AG09309 (cell line): Measurements from ENCODE around the gene EDIL3.

Experiments used
- DNase-seq: peaks from one replicate; pipeline ENCODE4 v3.0.0-alpha.2; 2010; ENCODE audit warnings: low read depth
- H3K4me3 ChIP-seq: 2 replicates; pipeline ENCODE4 v1.5.1; 2011; ENCODE audit warnings: mild to moderate bottlenecking, low read depth, low read length, moderate library complexity; ENCODE audit not compliant: control insufficient read depth
- TF ChIP-seq, protein P1 (sequence below): IDR thresholded peaks from 2 replicates; pipeline ENCODE4 v1.5.1; 2011; ENCODE audit warnings: mild to moderate bottlenecking, low read depth, low read length, inconsistent platforms; ENCODE audit not compliant: insufficient read depth, control insufficient read depth; ENCODE audit errors: missing control alignments

The EDIL3 gene

DNA sequence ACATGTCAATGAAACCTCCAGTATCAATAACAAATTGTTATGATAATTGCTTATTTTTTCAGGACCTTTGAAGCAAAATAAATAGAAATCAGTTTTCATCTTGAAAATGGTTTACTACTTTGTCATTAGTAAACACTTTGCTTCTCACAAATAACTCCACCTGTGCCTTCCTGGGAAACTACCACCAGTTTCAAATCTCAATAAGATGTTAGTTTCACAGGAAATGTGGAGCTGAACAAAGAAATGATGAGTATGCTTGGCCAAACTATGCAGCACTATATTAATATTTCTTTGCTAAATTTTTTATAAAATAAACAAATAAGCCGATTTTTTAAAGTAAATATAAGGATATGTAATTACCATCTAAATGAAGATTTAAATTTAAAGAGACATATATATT, 442.5 kb downstream of the EDIL3 start:
- DNase-seq = no peak
- TF ChIP-seq, protein P1, sequence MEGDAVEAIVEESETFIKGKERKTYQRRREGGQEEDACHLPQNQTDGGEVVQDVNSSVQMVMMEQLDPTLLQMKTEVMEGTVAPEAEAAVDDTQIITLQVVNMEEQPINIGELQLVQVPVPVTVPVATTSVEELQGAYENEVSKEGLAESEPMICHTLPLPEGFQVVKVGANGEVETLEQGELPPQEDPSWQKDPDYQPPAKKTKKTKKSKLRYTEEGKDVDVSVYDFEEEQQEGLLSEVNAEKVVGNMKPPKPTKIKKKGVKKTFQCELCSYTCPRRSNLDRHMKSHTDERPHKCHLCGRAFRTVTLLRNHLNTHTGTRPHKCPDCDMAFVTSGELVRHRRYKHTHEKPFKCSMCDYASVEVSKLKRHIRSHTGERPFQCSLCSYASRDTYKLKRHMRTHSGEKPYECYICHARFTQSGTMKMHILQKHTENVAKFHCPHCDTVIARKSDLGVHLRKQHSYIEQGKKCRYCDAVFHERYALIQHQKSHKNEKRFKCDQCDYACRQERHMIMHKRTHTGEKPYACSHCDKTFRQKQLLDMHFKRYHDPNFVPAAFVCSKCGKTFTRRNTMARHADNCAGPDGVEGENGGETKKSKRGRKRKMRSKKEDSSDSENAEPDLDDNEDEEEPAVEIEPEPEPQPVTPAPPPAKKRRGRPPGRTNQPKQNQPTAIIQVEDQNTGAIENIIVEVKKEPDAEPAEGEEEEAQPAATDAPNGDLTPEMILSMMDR = no peak
- H3K4me3 ChIP-seq = no peak overlapping the region

DNA sequence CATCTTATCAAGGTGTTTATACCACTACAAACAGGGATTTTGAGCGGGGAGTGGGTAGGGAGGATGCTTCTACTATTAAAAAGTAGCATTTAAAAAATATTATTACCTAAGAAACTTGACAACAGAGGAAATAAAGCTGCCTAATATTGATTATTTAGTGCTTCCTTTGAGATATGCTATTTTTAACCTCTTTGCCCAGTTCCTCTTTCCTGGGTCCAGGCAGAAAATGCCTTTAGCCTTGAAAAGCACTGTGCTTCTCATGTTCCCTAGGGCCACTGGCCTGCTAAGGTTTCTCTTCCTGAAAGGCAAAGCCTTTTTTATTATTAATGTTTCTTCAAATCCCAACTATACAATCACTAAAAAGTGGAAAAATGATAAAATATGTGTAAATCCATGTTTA, 446.8 kb downstream of the EDIL3 start:
- TF ChIP-seq, protein P1 = no peak
- no peak overlapping the region for H3K4me3 ChIP-seq
- DNase-seq = no peak

DNA sequence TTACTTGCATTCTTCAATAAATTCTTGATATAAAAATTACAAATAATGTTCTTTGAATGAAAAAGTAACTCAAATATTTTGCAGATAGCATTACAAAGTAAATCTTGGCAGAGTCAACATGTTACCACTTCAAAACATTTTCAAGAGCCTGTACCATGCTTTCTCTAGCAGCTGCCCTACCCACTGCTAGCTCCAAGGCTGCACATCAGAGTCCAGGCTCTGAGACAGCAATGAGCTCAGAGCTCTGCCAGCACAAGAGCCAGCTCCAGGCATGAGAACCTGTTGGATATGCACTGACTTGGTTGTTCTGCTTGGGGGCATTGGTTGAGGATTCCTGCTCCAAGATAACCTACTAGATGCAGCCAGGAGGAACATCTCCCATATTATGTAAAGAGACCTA, 452.7 kb downstream of the EDIL3 start:
- no peak for DNase-seq
- H3K4me3 ChIP-seq = no peak overlapping the region
- TF ChIP-seq, protein P1 = no peak

DNA sequence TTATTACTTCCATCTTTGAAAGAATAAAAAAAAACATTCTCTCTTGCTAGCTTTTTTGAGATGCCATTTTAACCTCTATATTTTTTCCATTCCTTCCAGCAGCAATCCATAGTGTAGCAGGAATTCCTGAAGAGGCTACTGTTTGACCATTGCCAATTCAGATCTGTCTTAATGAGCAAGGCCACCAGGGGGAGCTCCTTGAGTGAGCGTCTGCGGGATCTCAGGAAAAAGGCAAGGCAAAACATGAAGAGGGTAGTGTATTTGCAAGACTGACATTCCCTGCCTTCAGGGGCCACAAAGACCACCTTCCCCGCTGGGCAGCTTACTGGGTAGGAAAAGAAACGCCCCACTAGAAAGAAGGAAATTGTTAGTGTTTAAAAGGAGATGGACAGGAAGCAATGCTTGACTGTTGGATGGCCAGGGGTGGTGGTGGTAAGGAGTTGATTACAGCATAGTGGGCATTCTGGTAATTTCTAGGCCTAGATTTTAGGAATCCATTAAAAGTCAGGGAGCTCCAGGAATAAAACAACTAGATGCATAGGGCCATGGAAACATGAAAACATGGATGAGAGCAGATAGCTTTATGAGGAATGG, 457.4 kb downstream of the EDIL3 start:
- TF ChIP-seq, protein P1 = peak; percentile 80
- H3K4me3 ChIP-seq = no peak overlapping the region
- DNase-seq = no peak

DNA sequence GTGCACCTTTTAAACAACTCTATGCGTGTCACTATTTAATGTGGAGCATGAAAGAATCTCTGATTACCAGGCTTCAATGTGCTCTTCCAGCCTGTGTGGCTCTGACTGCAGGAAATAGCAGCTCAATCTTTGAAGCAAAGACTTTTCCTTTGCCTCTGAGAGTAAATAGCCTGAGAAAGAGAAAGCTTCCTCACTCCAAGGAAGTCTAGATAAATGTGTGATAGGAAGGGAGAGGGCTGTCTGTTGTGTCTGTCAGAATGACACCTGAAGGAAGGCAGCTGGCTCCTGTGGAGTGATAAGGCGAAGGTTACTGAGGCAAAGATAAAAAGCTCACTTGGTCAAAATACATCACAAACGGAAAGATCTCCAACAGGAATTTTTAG, 458.7 kb downstream of the EDIL3 start:
- no peak for DNase-seq
- TF ChIP-seq, protein P1 = no peak
- no peak overlapping the region for H3K4me3 ChIP-seq

- TF ChIP-seq, protein P1 = no peak
- no peak overlapping the region for H3K4me3 ChIP-seq
- DNase-seq = peak; percentile 50
Measured at GRCh38 chr5:83925321-83925954, 459.2 kb downstream of the EDIL3 start.

GRCh38 chr5:83924891-83925290, 459.8 kb downstream of the EDIL3 start:
- H3K4me3 ChIP-seq = no peak overlapping the region
- TF ChIP-seq, protein P1 = no peak
- DNase-seq = no peak
